ENCODE measurements around the gene E2F3. TPM values are rescaled to one million over a fixed set of nuclear protein-coding genes. Genes with fewer than 3 reads are reported as not detected.

Gene E2F3
- total RNA-seq, 2 donors from 2014 or later: 6.0 to 6.4 TPM

DNA sequence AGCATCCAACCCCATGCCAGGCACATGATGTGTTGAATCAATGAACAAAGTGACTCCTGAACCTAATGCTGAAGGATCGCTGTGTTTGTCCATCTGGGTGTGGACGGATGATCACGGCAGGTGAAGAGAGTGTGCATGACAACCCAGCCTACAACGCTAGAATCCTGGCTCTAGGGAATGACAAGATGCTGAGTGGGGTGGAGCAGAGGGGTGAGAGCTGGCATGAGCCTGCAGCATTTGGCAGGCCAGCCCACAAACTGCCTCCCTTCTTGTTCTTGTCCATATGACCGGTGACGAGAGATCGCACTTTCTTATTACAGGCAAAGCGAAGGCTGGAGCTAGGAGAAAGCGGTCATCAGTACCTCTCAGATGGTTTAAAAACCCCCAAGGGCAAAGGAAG lies 77.8 kb downstream of the E2F3 start:
- no peak for DNase-seq (ENCODE audit: low spot score)
- TF ChIP-seq, protein P1, sequence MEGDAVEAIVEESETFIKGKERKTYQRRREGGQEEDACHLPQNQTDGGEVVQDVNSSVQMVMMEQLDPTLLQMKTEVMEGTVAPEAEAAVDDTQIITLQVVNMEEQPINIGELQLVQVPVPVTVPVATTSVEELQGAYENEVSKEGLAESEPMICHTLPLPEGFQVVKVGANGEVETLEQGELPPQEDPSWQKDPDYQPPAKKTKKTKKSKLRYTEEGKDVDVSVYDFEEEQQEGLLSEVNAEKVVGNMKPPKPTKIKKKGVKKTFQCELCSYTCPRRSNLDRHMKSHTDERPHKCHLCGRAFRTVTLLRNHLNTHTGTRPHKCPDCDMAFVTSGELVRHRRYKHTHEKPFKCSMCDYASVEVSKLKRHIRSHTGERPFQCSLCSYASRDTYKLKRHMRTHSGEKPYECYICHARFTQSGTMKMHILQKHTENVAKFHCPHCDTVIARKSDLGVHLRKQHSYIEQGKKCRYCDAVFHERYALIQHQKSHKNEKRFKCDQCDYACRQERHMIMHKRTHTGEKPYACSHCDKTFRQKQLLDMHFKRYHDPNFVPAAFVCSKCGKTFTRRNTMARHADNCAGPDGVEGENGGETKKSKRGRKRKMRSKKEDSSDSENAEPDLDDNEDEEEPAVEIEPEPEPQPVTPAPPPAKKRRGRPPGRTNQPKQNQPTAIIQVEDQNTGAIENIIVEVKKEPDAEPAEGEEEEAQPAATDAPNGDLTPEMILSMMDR (IDR thresholded peaks at IDR 0.05): no peak
- no peak overlapping the region for H3K27ac ChIP-seq

GRCh38 chr6:20481281-20481680 lies 79.6 kb downstream of the E2F3 start:
- no peak for DNase-seq (ENCODE audit: low spot score)
- Histone ChIP-seq H3K4me1 (no peaks in the 10 kb centered on the region), H3K9me3 (no peaks in the 10 kb centered on the region), H3K36me3 (peaks cover 6% of the 10 kb centered on the region), H3K4me3 (no peak overlapping the region), H3K27me3 (no peaks in the 10 kb centered on the region), H3K27ac (no peak overlapping the region)
- TF ChIP-seq, protein P1 (IDR thresholded peaks at IDR 0.05): no peak

More for the DNA sequence above, 77.8 kb downstream of the E2F3 start:
- Histone ChIP-seq H3K27me3 (no peaks in the 10 kb centered on the region), H3K36me3 (peaks cover 6% of the 10 kb centered on the region), H3K4me3 (no peak overlapping the region), H3K4me1 (no peaks in the 10 kb centered on the region), H3K9me3 (no peaks in the 10 kb centered on the region)

DNA sequence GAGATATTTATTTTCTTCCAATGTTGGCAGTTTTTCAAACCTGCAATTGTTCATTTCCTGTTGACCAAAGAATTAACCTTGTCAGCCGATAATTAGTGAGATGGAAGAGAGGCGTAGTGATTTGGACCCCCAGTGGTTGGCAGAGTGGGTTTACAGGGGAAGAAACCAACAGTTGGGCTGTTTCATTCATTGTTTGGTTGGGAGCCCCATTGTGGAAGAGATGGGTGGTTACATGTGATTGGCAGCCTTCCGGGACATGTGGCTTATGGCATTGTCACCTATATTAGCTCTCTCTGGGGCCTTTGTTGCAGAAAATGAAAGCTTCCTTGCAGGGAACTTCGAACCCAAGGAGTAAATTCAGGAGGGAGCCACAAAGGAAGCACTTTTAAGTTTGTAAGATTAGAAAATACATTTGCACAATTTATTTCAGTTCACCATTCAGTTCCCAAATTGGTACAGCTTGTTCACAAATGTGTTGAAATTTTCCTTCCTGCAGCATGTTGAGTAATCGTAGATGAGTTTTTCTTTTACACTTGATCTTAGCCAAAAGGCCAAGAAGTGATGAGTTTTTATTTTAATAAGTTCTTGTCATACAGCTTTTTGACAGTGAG lies 82.3 kb downstream of the E2F3 start:
- no peak for DNase-seq (ENCODE audit: low spot score)
- Histone ChIP-seq H3K9me3 (no peaks in the 10 kb centered on the region), H3K27ac (peak overlapping the region in 1 of 2 donors; percentile 7), H3K4me1 (no peaks in the 10 kb centered on the region), H3K4me3 (no peak overlapping the region), H3K27me3 (no peaks in the 10 kb centered on the region), H3K36me3 (peaks cover 15% of the 10 kb centered on the region)
- TF ChIP-seq, protein P1 (IDR thresholded peaks at IDR 0.05): no peak

DNA sequence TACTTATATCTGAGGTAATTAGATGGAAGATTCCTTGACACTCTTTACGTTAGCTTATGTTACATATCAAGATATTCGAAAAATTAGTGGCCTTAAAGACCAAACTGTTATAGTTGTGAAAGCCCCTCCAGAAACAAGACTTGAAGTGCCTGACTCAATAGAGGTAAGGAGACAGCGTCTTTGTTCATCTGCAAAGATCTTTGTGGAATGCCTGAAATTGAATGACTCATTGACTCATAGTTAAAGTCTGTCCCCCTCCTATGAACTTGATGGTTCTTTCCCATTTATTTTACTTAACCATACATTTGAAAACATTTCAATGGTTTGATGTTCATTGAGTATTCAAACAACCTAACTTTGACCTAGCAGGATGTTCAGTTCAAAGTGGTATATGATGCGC lies 85.0 kb downstream of the E2F3 start:
- Histone ChIP-seq H3K9me3 (no peaks in the 10 kb centered on the region), H3K27ac (no peak overlapping the region), H3K4me3 (no peak overlapping the region), H3K36me3 (peaks cover 20% of the 10 kb centered on the region), H3K4me1 (no peaks in the 10 kb centered on the region), H3K27me3 (no peaks in the 10 kb centered on the region)
- TF ChIP-seq, protein P1 (IDR thresholded peaks at IDR 0.05): no peak
- DNase-seq (ENCODE audit: low spot score): no peak

DNA sequence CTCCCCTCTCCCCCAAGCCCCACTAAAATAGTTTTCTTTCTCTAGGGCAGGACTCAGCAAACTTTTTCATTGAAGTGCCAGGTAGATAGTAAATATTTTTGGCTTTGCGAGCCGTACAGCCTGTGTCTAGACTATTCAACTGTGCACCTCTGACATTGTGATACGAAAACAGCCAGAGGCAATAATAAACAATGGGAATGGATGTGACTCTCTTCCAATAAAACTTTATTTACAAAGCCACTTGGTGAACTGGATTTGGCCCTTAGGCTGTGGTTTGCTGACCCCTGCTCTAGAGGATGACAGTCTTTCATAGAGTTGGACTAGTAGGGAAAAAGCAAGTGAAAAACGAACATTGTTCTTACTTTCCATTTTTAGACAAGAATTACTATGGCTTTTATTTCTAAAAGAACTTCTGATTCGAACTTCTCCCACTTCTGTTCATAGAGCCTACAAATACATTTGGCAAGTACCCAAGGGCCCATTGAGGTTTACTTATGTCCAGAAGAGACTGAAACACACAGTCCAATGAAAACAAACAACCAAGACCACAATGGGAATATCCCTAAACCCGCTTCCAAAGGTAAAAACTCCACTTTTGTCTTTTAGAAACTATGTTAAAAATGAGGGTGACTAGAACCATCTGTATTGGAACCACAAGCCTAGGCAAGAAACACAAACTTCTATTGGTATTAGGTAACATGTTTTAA lies 86.1 kb downstream of the E2F3 start:
- no peak for DNase-seq (ENCODE audit: low spot score)
- Histone ChIP-seq H3K27ac (no peak overlapping the region), H3K9me3 (no peaks in the 10 kb centered on the region), H3K4me1 (no peaks in the 10 kb centered on the region), H3K27me3 (no peaks in the 10 kb centered on the region), H3K4me3 (no peak overlapping the region), H3K36me3 (peaks cover 19% of the 10 kb centered on the region)
- TF ChIP-seq, protein P1 (IDR thresholded peaks at IDR 0.05): no peak

All from right atrium auricular region (tissue), 2 donors.